GM18867 (cell line): ENCODE results near the gene MGRN1.

Source experiments
- ATAC-seq: cut with Tn5 transposase; IDR thresholded peaks from one replicate; pipeline ENCODE4 v1.9.1; 2021; ENCODE audit warnings: mild to moderate bottlenecking, moderate library complexity; ENCODE audit not compliant: unreplicated experiment

MGRN1 gene

DNA sequence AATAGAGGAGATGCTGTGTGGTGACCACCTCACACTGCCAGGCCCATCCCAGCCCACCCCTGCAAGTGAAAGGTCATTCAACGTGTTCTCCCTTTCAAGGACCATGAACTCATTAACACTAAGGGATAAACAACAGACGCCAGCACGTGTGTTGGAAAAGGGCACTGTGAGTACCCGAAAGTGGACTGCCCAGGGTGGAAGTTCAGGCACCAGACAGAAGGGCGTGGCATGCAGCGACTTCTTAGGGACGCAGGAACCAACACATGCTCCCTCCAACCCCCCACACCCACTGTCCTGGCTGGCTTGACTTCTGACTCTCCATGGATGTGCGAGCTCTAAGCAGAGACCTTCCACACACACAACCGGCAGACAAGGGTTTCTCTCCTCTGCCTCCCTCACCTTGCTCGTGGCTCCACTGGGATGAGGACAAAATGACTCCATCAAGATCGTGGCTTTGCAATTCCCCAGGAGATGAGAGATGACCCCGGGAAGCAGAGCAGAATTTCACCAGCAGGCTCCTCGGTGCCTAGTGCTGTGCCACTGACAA, 20.9 kb upstream of the MGRN1 start:
- no peak for ATAC-seq

DNA sequence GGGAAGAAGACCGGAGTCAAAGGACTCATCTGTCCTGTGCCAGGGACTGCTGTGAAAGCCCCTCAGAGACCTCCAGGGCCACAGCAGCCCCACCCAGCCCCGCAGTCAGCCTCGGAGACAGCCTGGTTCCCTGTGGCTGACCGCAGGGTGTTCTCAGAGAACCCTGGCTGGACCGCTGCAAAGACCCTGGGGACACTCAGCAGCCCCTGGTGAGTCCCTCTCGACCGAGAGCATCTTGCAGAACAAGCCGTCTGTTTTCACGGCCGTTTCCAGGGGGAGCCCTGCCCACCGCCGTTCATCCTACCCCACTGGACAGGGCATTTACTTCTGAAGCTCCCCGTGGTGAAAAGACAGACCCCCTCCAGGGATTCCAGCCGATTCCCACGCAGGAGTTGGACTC, 20.2 kb upstream of the MGRN1 start:
- ATAC-seq = no peak

DNA sequence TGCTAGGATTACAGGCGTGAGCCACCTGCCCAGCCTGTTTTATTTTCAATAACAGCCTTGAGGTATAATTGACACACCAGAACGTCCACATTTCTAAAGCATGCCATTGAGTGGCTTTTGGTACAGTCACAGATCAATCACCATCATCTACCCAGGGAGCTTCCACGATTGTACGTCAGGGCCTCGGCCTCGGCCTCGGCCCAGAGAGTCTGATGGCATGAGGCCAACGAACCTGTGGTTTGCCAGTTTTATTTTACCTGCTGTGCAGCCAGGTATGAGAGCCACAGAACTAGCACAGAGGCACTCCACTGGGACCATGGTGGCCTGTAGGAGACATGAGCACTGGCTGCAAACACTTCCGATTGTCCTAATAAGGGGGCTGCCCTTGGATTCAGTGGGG, 18.3 kb upstream of the MGRN1 start:
- ATAC-seq = no peak

DNA sequence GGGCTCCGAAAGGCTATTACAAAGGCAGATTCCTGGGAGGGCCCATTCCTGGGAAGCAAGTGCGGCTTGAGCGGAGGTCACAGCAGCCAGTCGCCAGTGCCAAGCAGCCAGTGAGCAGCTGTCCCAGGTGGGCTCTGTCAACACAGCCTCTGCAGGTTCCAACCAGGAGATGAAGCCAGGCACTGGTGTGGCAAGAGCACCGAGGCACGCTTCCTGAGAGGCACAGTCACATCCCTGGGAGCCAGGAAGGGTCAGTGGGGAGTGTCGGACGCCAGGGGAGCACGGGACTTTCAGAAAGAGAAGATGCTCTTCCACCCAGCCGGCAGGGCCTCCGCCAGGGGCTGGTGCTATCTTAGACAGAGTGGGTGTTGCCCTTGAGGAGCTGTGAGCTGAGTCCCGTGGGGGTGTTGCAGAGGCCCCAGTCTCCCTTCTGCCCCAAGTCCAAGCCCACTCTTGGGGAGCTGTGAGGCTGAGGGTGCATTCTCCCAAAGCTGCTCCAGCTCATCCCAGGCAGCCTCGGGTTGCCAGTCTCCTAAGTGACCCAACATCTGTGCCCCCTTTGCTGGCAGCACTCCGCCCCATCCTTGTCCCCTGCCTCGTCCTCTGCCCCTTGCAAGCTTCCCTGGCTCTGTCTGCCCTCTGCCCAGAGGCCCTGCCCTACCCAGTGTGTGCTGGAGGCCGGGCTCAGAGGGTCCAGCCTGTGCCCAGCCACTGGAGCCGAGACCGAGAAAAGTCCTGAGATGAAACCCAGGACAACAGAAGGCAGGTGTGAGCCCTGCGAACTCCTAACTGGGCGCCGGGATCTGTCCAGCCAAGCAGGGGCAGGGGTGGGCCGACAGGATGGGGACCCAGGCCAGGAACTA, 16.6 kb upstream of the MGRN1 start:
- ATAC-seq = no peak

DNA sequence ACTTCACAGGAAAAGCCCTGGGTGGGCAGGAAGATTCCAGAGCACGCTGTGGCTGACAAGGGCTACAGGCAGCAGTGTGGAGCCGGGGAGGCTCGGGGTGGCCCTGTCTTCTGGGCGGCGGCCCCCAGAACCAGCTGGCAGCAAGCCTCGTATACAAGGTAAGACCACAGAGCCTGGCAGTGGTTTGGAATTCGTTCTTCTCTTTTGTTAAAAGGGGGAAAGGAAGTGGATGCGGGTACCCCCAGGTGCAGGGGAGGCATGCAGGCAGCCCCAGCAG, 16.0 kb upstream of the MGRN1 start:
- ATAC-seq = no peak

DNA sequence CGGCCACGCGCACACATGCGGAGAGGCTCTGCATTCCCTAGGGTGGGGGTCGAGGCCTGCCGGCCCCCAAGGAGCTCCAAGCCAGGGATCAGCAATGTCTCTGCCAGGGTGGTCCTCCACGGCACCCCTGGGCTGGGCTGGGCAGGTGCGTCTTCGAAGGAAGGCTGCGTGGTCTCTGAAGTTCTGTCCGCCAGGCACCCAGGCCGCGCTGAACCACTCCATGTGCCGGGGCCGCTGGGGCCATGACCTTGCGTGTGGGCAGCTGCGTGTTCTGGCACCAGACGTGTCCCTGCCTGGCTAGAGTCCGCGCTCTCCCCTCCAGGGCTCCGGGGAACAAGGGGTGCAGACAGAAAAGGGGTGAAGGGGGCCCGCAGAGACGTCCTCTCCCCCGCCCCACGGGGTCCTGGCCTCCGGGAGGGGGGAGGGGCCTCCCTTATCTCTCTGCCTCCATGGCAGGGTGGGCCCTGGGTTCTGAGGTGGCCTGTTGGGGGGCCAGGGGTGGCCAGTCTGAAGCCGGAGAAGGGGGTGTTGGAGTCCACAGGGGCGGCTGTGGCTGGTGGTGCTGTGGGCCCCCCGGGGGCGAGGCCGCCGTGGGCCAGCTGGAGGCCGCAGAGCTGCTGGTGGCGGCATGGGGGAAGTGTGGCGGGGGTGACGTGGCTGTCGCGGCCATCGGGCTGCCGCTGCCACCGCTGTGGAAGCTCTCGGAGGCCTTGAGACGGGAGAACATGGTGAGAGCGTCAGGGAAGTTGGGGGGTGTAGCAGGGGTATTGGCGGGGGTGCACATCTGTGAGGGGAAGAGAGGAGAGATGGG, 15.2 kb upstream of the MGRN1 start:
- ATAC-seq = no peak

DNA sequence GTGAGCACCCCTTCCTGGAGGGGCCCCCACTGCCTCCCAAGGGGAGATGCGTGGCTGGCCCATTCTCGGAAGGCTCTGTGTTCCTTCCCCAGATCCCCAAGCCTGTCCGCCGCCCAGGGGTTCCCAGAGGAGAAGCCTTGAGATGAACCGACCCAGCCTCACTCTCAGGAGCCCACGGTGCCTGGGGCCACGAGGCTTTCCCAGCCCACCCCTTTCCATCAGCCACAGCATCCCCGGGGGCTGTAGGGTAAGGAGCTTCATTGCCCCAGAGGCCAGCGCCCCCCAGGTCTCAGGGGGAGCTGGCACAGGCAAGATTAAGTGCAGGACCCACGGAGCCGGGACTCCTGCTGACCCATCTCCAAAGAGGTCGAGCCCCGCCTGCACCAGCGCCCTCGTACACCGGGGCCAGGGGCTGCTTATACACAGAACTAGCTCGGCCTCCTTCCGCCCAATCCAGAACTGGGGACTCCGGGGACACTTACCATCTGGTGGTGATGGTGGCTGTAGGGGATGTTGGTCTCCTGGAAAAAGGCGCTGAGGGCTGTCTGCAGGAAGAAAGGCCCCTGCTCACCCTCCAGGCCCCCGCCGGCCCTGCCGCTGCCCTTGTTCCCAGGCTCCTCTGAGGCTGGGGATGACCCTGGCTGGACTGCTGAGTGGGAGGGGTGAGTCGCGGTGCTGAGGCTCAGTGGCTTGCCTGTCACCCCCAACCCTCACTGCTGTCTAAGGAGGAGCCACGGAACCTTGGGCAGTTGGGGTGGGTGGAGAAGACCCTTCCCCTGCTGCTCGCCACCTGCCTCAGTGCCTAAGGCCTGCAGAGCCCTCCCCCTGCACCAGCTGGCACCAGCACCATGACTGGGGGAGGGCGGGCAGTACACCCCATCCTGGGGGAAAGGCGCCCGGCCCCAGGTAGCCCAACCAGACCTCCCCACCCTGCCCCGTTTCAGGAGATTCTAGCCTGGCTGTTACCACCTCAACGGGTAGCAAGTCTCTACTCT, 14.3 kb upstream of the MGRN1 start:
- ATAC-seq = no peak

DNA sequence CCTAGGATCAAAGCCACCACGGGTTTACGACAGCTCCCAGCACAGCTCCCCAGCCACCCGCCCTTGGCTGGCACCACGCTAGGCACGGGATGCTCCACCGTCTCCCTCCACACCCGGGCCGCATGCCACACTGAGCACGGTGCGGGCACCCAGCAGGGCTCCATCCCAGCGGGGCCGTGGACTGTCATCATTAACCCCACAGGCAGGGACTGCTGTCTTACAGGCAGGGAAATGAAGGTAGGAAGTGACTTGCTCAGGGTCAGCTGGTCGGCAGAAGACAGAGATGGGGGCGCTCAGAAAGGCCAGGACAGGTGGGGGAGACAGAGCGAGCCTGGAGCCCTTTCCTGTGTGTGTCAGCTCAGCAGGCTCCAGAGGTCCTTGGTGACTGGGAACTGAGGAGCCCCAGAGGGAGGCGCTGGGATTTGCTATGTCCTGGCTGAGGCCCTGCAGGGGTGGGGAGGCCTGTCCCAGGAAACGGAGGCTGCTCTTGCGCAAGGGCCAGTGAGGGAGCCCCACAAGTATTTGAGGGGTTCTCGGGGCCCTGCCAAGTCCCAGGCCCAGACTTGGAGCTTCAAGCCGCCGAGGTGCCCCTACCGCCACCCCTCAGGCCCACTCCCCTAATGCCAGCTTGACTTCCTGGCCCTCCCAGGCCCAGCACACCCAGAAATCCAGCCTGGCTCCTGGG, 13.1 kb upstream of the MGRN1 start:
- no peak for ATAC-seq

DNA sequence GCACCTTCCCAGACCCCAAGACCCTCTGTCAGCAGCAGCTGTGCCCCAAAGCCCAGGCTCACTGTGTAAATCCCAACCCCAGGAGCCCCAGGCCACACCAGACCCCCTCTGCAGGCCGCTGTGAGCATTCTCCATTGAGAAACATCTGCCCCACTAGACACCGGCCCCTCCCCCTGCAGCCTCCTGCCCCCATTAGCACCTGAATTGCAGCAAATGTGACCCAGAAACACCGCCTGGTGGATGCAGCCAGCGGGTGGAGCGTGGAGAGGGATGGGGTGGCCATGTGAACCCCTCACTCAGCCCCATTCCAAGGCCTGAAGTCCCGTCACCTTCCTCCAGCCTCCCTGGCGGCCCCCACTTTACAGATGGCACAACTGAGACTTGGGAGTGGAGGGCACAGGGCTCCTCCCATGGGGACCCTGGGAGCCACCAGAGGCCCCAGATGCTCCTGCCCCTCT, 12.1 kb upstream of the MGRN1 start:
- no peak for ATAC-seq

DNA sequence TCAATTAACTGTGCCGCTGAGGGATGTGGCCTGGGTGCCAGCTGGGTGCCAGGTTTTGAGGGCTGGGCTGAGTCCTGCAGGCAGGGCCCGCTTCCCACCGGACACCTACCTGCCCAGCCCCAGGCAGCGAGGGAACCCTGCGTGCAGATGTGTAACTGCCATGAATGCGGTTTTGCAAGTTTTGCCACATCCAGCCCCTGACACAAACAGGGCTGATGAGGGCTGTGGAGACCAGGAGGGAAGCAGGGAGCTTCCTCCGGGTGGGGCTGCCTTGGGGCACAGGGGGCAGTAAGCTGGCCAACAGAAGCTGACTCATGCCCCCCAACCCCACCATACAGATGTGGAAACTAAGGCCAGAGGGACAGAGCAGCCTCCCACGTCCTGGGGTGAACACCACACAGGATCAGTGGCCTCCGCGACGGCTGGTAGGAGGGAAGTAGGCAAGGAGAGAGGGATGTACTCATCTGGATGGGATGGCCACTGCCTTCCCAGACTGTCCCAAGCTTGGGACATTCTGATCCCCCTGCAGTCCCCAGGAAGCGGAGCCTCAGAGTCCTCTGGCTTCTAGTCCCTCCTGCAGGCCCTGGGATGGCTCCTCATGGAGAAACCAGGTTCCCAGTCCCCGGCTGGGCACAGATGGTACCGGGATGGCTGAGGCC, 11.5 kb upstream of the MGRN1 start:
- ATAC-seq = no peak

DNA sequence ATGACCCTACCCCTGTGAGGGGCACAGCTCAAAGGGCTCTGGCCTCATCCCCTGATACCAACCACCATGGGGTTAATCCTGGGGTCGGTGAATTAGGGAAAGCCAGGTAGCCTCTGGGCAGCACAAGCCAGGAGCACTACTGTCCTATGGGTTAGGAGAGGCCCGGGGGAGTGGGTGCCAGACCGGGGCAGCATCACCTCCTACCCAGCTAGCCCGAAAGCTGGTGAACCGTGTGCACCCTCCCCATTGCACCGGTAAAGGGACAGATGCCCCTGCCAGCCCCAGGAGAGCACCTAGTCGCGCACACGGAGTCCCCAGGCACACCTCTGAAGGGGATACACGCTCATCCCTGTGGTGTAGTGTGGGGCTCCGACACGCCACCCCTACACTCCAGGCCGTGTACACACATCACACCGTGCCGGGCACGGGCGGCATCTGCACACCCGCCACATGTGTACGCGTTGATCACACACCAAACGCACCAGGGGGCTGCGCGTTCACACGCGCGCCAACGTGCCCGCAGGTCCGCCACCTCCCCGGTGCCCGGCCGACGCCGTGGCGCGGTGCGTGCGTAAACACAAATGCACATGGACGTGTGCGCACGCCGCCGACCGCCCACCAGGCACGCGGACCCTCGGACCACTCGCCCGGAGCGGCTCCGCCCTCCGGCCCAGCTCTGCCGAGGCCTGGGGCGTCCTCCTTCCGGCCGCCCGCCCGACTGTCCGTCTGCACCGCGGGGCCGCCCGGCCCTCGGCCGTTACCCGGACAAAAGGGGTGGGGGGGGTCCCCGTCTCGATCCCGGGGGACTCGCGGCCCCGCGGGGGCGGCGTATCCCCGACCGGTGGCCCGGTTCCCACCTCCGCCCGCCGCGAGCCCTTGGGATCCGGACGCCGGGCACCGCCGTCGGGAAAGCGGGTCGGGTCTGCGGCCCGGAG, 10.7 kb upstream of the MGRN1 start:
- ATAC-seq = no peak

DNA sequence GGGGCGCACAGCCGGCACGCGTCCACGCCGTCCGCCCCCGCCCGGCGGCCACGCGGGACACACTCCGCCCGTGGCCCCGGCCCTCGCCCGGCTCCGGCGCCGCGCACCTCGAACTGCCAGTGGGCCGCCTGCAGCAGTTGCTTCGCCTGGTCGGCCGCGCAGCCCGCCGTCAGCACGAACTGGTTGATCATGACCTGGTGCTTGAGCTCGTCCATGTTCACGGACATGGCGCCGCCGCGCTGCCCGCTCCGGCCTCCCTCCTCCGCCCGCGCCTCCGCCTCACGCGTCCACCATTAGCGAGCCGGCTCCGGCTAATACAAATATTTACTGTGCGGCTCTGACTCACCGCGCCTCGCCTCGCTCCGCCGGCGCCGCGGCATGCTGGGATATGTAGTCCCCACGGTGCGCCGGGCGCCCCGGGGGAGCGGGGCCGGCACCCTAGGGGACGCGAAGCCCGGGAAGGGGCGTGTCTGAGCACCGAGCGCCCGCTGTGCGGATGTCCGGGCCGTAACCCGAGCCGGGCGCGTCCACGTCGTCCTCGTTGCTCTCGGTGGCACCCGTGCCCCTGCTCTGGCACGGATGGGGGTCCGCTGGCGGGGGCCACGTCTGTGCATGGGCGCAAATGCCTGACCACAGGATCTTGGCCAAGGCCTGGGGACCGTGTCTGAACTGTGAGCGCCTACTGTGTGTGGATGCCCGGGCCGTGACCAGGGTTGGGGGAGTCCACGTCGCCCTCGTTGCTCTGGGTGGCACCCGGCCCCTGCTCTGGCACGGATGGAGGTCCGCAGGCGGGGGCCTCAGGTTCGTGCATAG, 9.8 kb upstream of the MGRN1 start, which contains the start of gene UBALD1:
Gene UBALD1 (minus strand): TSS at position 318 of the 813 bp plus-strand sequence. CDS start 91 bp downstream, at position 227.
- ATAC-seq = peak; percentile 51

DNA sequence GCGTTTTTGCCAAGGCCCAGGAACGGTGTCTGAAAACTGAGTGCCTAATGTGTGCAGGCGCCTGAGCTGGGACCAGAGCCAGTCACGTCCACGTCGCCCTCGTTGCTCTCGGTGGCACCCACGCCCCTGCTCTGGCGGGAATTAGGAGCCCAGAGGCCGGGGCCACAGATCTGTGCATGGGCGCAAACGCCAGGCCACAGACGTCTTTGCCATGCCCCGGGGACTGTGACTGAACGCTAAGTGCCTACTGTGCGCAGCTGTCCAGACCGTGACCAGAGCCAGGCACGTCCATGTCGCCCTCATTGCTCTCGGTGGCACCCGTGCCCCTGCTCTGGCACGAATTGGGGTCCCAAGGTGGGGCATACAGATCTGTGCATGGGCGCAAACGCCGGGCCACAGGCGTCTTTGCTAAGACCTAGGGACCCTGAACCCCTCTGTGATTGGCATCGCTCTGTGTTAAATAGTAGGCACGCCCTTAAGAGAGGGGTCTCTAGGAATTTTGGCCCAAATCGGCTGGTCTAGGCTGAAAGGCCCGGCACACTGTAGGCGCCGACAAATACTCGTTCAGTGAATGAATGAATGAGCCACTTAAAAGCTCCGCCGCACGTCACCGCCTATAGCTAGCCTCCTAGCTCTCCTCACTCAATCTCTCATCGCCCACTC, 9.1 kb upstream of the MGRN1 start:
- ATAC-seq = no peak

DNA sequence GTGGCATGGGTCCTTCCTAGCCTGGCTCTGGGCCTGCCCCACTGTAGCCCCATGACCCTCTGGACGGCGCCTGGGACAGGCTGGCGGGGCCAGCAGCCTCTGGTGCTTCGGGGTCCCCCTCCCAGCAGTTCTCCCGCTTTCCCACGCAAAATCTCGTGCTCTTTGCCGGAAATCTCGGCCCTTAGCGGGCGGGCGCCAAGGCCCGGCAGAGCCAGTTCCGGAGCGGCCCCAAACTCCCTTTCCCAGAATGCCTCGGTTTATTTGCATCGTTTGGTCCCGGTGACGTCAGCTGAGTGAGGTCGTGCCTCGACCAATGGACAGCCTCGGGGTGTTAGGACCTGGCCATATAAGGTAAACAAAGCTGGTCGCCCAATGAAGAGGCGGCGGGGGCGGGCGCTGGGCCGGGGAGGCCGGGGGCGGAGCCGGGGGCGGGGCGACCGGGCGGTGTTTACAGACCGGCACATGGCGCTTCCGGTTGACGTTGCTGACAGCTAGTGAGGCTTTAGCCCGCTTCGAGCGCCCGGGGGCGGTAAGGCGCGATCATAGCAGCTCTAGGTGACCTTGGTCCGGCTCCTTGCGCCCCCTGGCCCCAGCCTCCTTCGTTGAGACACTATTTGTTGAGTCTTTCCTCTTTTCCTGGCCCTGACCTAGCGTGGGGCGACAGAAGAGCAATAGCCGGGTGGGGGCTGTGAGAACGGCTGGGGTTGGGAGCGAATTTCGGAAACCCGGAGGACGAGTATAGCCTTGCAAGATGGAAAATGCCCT, 8.4 kb upstream of the MGRN1 start:
- peak; percentile 70 for ATAC-seq

DNA sequence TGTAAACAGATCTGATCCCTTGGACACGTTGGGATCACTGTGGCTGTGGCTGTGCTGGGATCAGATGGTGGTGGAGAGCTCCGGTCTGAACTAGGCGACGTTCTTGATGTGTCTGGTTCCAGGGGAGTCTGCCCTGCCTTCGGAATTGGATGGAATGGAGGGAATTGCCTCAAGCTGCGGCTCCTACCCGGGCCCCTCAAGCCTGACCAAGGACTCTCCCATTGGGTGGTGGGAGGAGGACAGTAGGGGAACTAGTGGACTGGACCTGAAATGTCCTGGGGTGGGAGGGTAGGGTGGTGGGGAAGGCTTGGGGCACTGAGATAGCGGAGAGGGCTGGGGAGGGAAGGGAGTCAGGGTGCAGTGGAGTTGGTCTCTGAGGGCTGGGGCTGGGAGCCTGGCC, 6.7 kb upstream of the MGRN1 start:
- ATAC-seq = no peak

DNA sequence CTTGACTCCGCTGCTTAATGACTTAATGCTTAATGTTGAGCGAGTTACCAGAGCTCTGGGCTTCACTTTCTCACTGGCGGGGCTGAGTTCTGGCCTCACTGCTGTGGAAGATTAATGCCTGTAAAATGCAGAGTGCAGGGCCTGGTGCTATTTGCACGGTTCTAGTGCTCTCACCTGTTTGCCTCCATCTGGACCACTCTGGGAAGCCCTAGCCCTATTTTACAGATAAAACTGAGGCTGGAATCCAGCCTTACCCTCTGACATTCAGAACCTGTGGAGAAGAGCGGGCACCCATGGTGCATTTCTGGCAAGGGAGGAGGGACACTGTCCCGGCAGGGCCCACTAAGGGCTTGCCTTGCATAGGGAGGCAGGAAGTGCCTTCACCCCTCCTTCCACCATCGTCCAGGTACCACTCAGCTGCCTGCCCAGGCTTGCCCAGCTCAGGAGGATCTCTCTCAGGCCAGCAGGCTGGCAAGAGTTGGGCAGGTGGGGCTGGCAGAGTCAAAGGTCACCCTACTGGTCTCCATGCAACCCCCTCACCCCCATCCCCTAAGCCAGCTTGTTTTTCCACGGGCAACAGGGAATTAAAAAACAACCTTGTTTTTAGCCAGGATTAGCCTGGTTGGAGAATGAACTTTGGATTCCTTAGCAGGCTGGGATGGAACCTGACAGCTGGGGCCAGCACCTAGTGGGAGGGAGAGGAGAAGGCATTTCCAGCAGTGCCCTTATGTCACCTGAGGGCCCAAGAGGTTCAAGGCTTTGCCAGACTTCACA, 5.8 kb upstream of the MGRN1 start:
- ATAC-seq = no peak
